ENCODE results near the gene LIM2.
"Not testable (repeated sequence)": the region's sequence is repeated elsewhere in the genome, so short reads cannot be mapped to it uniquely, and the experiment has no call there.

LIM2 gene, protein sequence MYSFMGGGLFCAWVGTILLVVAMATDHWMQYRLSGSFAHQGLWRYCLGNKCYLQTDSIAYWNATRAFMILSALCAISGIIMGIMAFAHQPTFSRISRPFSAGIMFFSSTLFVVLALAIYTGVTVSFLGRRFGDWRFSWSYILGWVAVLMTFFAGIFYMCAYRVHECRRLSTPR

DNA sequence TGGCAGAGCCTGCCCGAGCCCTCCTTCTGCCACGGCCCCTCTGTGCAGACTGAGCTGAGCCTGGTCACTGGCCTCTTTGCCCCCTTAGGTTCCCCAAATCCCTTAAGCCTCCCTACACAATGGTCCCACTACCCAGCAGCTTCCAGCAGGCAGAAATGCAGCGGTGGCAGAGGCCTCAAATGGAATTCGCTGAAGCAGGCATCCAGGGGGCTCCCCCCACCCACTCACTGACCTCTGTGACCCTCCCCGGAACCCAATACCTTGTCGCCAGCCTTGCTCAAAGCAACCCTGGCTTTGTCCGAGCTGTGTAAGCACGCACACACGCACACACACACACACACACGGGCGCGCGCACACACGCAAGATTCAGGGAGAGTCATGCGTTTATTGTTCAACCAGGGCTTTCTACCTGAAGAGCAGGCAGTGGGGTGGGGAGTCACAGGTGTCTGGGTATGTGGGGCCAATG lies at the start of gene LIM2:
Gene LIM2, minus strand, starts transcription at position 51 of the 466 bp plus-strand sequence. CDS start 531 bp downstream, outside the sequence.
- no peak for DNase-seq (ENCODE audit: low read depth)

DNA sequence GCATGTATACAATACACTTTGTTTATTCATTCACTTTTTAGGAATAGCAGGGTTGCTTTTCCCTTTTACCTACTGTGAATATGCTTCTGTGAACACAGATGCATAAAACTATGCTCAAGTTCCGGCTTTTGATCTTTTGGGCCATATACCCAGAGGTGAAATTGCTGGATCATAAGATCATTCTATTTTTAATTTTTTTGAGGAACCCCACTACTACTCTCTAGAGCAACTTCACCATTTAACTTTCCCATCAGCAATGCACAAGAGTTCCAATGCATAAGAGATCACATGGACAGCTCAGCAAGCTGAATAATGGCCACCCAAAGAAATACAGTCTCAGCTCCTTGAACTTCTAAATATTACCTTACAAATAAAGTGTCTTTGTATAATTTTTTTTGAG lies 46.7 kb upstream of the LIM2 start:
- no peak for DNase-seq (ENCODE audit: low read depth)

DNA sequence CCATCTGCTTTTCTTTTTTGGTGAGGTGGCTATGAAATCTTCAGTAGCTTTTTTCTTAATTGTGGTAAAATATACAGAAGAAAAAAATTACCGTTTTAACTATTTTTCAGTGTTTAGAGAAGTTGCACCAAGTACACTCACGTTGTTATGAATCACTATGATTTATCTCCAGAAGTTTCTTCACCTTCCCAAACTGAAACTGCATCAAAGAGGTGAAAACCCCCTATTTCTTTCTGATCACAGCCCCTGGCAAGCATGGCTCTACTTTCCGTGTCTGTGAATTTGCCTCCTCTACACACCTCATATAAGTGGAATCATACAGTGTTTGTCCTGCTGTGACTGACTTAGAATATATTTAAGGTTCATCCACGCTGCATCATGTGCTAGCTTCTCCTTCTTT lies 45.3 kb upstream of the LIM2 start:
- DNase-seq (ENCODE audit: low read depth): no peak

DNA sequence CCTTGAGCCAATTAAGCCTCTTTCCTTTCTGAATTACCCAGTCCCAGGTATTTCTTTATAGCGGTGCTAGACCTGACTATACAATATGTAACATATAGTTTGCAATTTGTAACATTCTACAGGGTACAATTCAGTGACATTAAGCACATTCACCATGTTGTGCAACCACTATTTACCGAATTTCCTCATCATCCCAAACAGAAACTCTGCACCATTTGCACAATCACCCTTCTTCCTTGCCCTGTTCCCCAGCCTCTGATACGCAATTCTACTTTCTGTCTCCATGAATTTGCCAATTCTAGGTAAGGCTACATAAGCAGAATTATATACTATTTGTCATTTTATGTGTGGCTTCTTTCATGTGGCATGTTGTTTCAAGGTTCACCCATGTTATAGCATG lies 43.4 kb upstream of the LIM2 start:
- no peak for DNase-seq (ENCODE audit: low read depth)

DNA sequence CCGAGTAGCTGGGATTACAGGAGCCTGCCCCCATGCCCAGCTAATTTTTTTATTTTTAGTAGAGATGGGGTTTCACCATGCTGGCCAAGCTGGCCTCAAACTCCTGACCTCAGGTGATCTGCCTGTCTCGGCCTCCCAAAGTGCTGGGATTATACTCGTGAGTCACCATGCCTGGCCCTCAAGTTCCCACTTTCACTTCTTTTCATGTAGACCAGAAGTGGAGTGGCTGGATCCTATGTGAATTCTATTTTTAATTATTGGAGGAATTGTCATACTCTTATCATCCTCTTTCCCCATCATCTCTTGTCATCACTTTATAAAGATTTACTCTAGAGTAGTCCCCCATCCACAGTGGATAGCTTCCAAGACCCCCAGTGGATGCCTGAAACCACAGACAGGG lies 42.4 kb upstream of the LIM2 start:
- DNase-seq (ENCODE audit: low read depth): no peak

DNA sequence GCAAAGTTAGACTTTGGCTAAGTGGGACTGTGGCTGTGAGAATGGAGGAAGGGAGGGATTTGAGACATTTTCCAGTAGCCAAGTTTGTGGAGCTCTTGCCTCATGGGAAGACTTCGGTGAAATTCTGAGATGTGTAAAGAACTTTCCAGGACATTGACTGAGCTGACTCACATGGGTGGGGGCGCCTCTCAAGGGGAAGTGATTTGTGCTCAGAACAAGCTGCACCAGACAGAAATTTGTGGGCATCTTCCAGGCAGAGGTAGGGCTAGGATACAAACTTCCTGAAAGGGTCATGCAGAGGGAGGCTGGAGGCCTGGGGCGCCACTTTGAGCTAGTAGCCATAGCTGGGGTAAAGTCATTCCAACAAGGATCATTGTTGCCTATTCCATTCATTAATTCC lies 39.4 kb upstream of the LIM2 start:
- no peak for DNase-seq (ENCODE audit: low read depth)

DNA sequence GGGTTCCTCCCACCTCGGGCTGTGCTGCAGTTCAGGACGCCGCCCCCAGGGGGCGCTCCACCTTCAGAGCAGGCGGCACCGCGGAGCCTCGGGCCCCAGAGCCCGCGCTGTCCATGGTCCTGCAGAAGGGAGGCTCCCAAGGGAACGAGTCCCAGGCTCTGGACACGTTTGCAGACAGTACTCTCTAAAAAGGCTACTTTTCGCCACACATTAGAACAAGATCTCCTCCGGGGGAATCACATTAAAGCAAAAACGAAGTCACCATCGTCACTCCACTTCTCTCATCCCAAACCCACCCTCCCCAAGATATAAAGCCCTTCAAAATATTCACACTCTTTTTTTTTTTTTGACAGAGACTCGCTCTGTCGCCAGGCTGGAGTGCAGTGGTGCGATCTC lies 34.3 kb upstream of the LIM2 start:
- DNase-seq (ENCODE audit: low read depth): peak; percentile 33

DNA sequence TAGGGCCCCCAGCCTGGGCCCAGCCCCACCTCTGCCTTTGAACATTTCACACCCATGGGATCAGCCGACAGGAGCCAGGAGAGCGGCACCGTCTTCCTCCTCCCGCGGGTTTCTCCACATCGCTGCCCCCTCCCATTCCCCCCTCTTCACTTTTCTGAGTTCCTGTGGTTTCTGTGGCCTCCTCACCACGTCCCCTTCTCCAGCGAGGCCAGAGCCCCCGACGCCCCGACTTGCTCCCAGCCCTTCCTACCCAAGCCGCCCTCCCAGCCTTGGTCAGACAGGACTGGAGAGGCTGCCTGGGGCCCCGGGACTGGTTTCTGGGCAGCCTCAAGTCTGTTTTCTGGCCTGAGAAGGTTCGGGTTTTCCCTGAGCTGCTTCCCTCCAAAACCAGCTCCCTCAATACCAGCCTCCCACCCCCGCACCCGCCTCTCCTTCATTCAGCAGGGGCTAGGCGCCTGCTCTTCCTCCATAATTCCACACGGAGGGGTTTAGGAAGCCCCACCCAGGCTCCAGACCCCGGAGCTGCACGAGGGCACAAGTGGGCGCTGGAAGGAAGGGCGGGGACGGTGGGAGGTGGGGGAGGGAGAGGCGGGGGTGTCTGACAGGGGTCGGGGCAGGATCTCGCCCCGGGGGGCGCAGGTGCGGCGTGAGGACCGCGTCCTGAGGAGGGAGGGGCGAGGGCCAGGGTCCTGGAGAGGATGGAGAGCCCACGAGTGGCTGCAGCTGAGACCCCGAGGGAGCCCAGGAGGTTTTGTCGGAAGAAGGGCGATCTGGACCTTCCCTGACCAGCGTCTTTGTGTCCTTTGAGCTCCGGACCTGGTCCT lies 33.7 kb upstream of the LIM2 start:
- no peak for DNase-seq (ENCODE audit: low read depth)

DNA sequence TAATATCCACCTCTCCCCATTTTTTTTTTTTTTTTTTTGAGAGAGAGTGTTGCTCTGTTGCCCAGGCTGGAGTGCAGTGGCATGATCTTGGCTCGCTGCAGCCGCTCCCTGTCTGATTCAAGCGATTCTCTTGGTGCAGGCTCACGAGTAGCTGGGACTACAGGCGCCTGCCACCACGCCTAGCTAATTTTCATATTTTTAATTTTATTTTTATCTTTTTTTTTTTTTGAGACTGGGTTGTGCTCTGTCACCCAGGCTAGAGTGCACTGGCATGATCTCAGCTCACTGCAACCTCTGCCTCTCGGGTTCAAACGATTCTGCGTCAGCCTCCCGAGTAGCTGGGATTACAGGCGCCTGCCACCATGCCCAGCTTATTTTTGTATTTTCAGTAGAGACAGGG lies 32.7 kb upstream of the LIM2 start:
- not testable (repeated sequence) for DNase-seq (ENCODE audit: low read depth)

DNA sequence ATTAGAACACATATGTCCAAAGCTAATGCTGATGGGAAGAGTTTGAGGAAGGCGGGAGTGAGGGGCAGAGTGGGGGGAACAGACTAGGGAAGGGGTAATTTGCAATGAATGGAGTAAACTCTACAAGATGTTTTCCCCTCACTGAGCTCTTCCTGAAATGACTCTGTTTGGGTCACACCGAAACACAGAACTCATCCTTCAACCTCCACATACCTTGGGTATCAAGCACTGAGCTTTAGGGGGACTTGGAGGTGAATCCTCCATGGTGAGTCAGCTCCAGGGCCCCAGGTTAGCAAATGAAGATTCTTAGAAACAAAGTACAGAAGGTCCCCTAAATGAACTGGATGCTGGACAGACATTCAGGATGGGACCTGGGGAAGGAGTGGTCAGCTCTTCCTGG lies 30.9 kb upstream of the LIM2 start:
- DNase-seq (ENCODE audit: low read depth): no peak

DNA sequence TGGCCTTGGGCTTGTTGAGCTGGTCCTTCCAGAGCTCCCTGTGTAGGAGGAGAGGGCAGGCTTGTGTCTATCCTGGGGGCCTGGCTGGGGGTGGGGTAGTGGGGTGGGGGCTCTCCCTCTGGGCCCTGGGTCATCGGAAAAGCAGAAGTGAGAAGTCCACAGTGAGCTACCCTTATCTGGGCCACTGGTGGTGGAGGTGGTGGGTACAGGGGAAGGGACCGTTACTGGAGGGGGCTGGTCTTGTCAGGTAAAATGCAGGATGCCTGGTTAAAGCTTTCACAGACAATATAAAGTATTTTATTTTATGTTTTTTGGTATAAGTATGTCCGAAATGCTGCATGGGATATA lies 30.0 kb upstream of the LIM2 start:
- no peak for DNase-seq (ENCODE audit: low read depth)

DNA sequence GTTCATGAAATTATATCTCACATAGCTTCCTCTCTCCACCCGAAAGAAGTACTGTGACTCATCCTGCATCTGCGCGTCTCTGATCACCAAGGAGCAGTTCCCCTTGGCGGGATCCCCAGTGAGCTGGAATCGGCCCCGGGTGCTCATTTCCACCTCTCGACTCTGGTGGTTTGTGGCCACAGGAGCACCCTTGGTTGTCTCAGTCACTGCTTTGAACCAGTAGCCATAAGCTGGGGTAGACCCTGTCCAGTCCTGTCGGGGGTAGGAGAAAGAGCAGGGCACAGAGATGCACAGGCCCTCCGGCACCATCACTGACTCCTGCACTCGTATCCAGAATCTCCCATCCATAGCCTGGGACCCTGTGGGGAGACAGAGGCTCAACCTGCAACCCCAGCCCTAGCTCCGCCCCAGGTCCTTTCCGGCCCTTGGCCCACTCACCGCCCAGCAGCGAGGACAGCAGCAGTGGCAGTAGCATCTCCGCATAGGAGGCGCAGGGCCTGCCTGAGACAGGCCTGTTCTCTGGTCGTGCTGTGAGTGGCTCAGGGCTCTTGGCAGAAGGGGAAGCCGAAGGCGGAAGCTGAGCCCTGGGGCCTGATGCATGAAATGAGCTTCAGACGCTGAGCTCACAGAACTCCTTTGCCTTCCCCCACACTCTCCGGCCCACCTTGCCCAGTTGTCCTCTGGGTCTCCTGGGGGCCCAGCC lies 29.5 kb upstream of the LIM2 start, which contains the start of gene SIGLEC10:
Gene SIGLEC10, minus strand, starts transcription at position 536 of the 703 bp plus-strand sequence. Its CDS starts 61 bp downstream, at position 475.
- no peak for DNase-seq (ENCODE audit: low read depth)

DNA sequence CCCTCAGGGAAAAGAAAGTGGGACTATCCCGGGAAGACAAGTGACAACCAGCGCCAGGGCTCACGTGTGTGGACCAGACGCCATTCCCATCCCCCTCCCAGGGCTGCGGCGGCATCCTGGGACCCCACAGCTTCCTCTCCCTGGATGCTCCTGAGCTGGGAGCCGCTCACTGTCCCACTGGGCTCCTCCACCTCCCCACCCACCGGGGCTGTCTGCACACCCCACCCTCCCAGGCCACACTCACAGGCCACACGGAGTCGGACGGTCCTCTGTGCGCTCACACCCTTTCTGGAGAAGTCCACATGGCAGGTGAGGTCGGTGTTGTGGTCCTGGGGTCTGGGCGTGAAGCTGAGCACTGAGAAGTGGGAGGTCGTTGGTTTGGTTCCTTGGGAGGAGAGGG lies 28.6 kb upstream of the LIM2 start:
- DNase-seq (ENCODE audit: low read depth): not testable (repeated sequence)

DNA sequence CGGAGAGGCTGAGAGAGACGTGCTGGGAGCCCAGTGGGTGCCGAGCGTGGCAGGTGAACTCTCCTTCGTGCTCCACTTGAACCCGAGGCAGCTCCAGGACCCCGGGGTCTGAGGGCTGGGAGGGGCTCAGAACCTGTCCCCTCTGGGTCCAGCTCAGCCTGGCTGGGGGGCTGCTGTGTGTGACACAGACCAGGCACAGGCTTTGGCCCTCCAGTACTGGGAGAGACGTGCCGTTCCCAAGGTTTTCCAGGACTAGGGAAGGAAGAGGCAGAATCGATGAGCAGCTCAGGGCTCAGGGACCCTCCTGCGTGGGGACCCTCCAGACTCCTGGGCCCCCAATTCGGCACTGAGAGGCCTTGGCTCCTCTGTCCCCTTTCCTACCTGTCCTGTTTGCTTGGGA lies 27.4 kb upstream of the LIM2 start:
- DNase-seq (ENCODE audit: low read depth): no peak

DNA sequence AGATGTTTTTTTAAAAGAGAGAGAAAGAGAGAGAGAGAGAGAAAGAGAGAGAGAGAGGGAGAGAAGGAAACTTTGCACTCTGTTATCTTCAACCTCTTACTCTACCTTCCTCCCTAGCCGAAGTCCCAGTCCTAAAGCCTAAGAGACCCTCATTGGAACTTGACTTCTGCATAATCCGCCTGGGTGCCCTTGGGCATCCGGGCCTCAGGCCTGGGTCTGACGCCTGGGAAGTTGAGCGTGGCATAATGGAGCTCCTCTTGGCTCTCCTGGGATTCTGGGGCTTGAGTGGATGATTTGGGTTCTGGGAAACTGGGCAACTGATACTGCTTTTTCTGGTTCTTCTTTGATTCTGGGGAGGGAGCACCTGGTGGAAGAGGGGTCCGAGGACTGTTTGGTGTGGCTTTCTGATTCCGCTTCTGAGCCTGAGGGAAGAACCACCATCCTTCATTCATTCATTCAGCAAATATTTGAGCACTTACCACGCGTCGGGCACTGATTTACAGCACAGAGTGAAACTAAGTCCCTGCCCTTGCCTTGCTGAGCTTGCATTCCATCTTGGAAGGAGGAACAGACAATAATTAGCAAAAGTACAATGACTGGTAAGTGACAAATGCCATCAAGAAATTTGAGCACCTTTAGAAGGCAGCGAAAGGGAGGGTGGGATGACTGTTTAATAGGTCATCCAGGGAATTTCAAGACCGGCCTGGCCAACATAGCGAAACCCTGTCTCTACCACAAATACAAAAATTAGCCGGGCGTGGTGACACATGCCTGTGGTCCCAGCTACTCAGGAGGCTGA lies 23.4 kb upstream of the LIM2 start:
- DNase-seq (ENCODE audit: low read depth): no peak

DNA sequence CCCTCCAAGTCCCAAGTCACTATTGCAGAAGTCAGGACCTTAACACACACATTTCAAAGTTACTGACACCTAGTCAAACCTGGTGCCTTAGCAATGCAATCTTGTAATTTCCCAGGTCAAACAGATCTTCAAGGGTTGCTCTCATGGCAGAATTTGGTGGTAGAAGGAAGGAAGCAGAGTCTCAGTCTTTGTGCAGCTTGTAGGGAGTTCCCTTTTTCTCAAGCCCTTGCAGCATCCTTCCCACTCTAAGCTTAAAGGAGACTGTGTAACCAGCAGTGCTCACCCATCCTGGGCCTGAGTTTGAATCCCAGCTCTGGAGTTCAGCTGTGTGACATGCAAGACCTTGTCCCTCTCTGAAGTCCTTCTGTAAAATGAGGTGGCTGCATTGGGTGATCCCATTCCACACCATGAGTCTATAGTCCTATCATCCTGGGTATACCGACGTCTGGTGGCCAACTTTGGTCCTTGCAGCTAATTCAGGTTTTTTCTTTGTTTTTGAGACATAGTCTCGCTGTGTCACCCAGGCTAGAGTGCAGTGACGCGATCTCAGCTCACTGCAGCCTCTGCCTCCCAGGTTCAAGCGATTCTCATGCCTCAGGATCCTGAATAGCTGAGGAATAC lies 19.8 kb upstream of the LIM2 start:
- DNase-seq (ENCODE audit: low read depth): no peak

DNA sequence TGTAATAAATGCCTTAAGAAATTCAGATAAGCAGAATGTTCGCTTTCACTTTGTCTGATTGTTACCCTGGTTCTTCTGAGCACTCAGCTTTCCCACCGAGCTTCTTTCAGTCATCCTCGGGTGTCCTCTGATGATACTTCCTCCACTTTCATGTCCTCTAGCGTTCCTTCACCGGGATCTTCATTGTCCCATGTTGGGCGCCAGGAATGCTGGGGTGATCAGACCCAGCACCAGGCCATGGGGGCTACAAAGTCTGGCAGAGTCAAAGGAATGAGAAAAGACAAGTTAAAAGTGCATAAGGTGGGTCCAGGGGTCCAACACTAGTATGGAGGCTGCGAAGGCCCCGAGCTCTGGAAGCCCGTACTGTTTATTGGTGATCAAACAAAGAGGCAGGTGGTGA lies 14.3 kb upstream of the LIM2 start:
- DNase-seq (ENCODE audit: low read depth): no peak

DNA sequence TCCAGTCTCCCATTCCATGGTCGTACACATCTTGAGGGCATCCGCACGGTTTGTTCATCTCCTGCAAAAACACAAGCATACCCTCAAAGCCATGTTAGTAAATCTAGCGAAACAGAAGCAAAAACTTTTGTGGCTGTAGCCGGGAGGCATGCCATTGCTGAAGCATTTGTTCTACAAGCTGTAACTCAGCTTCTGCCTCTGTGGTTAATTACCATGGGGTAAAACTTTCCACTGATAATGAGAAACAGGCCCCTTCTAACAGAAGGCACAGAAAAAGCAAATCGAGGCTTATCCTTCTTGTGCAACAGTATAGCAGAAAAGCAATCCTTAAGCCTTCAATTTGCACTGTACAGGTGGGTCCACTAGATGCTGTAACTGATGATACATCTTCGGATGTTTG lies 12.2 kb upstream of the LIM2 start:
- DNase-seq (ENCODE audit: low read depth): not testable (repeated sequence)

DNA sequence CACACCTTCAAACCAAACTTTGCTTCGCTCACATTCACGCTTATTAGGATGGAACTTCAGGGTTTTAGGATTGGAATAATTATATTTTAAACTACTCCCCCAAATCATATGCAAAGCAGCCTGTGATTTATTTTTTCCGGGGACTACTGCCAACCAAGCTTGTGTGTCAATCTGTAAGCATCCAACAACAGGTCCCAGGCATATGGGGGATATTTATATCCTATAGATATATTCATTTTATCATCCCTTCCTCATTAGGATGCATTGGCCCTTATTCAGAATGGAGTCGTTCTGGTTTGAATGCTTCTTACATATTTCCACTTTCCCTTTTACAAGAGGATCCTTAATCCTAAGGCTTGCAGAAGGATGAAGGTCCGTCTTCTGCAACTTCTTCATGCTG lies 11.5 kb upstream of the LIM2 start:
- no peak for DNase-seq (ENCODE audit: low read depth)

DNA sequence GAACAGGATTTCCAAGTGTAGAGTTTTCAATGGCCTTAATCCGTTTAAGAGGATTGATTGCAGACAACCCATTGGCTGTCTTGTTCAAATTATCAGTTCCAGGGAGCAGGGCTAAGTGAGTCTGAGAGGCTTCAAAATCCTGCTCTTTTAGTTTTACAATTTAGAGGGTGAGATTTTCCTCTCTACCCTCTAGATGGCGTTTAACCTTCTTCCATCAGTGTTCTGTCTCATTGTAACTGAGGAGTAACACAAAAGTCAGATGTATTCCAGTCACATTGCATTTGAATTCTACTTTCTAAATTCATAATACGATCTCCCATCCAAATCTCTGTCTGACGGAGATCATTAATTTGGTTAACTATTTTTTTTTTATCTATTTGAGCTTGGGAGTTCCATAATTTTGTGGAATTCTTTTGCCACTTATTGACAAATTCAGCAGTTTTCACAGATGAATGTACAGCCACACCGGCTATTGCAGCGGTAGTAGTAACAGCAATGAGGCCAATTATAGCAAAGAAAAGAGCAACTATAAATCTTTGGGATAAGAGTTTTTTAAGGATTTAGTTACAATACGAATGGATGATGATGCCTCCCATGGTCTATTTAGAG lies 10.4 kb upstream of the LIM2 start:
- no peak for DNase-seq (ENCODE audit: low read depth)

DNA sequence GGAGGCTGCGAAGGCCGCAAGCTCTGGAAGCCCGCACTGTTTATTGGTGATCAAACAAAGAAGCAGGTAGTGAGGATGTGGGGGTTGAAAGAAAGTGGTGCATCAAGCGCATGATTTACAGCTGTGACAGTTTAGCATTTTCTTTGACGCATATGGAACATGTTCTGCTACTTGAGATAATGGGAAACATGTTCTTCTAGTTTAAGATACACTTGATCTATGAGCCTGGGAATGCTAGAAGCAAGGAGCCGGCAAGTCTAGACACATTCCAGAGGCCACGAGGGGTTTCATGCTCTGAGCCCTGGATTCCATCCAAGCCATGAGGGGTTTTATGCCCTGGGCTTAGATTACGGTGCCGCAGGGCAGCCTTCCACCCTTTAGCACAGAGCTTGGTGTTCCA lies 9.7 kb upstream of the LIM2 start:
- not testable (repeated sequence) for DNase-seq (ENCODE audit: low read depth)
